GM19023 (cell line): Measurements from ENCODE around the gene BLVRA.

Experiments
- ATAC-seq: cut with Tn5 transposase; IDR thresholded peaks from one replicate; pipeline ENCODE4 v1.9.1; 2021; ENCODE audit warnings: mild to moderate bottlenecking, moderate library complexity; ENCODE audit not compliant: unreplicated experiment

The BLVRA gene

GRCh38 chr7:43855176-43855575 is 96.7 kb downstream of the BLVRA start:
- no peak for ATAC-seq

GRCh38 chr7:43856316-43856715 is 97.8 kb downstream of the BLVRA start:
- no peak for ATAC-seq
